ENCODE results near the gene RANBP1. TPM values are rescaled to one million over a fixed set of nuclear protein-coding genes. Genes with fewer than 3 reads are reported as not detected.

Gene RANBP1
- total RNA-seq, 1 experiment from 2014 or later: 509 TPM

- Histone ChIP-seq H3K4me3 (ENCODE audit: low read depth, low read length, poor library complexity, severe bottlenecking) (no peak overlapping the region), H3K27me3 (replicated peaks; ENCODE audit: insufficient read depth, low read depth, low read length, poor library complexity) (no peaks in the 10 kb centered on the region), H3K9me3 (ENCODE audit: low read depth, low read length, poor library complexity, severe bottlenecking) (no peaks in the 10 kb centered on the region), H3K27ac (ENCODE audit: low read depth, low read length, poor library complexity, severe bottlenecking) (peak overlapping the region; percentile 28), H3K36me3 (ENCODE audit: insufficient read depth, low read length, poor library complexity, severe bottlenecking) (peaks cover 55% of the 10 kb centered on the region), H3K4me1 (ENCODE audit: insufficient read depth, low read length, poor library complexity, severe bottlenecking) (no peaks in the 10 kb centered on the region)
- no TSS peak for BruUV-seq (replicated peaks)
- ChIA-PET CTCF (no interaction called here), POLR2A (ENCODE audit: low non-redundant PET) (no interaction called here)
- intact Hi-C loops (cut with micrococcal nuclease; ENCODE audit: unreplicated experiment): loop anchor here (10.0 kb wide), 1 partner anchor 110 kb away; no protein-coding TSS in a partner anchor
- TF ChIP-seq EZH2 (IDR thresholded peaks at IDR 0.05; ENCODE audit: borderline replicate concordance, low read depth, low read length, poor library complexity, severe bottlenecking) (no peak), CTCF (conservative IDR thresholded peaks at IDR 0.05; ENCODE audit: low read depth, low read length) (peak; percentile 62)
- peak; percentile 34 for DNase-seq (ENCODE audit: low spot score)
Observed at GRCh38 chr22:20084547-20085413, 31.1 kb upstream of the RANBP1 start.

GRCh38 chr22:20085651-20086050, 30.3 kb upstream of the RANBP1 start:
- CTCF ChIA-PET: interaction anchor here (0.6 kb wide), 1 partner anchor 127 kb away, joined by 5 read pairs; no protein-coding TSS in a partner anchor
- H3K36me3 ChIP-seq (ENCODE audit: insufficient read depth, low read length, poor library complexity, severe bottlenecking): peaks cover 63% of the 10 kb centered on the region
- H3K4me3 ChIP-seq (ENCODE audit: low read depth, low read length, poor library complexity, severe bottlenecking): no peak overlapping the region
- H3K27me3 ChIP-seq (replicated peaks; ENCODE audit: insufficient read depth, low read depth, low read length, poor library complexity): no peaks in the 10 kb centered on the region
- POLR2A ChIA-PET (ENCODE audit: low non-redundant PET): no interaction called here
- no peak for DNase-seq (ENCODE audit: low spot score)
- TF ChIP-seq EZH2 (IDR thresholded peaks at IDR 0.05; ENCODE audit: borderline replicate concordance, low read depth, low read length, poor library complexity, severe bottlenecking): no peak
- TF ChIP-seq CTCF (conservative IDR thresholded peaks at IDR 0.05; ENCODE audit: low read depth, low read length): no peak
- H3K9me3 ChIP-seq (ENCODE audit: low read depth, low read length, poor library complexity, severe bottlenecking): no peaks in the 10 kb centered on the region
- no peaks in the 10 kb centered on the region for H3K4me1 ChIP-seq (ENCODE audit: insufficient read depth, low read length, poor library complexity, severe bottlenecking)
- H3K27ac ChIP-seq (ENCODE audit: low read depth, low read length, poor library complexity, severe bottlenecking): no peak overlapping the region
- intact Hi-C loops (cut with micrococcal nuclease; ENCODE audit: unreplicated experiment): loop anchor here (10.0 kb wide), 1 partner anchor 111 kb away; no protein-coding TSS in a partner anchor
- BruUV-seq (replicated peaks): no TSS peak

DNA sequence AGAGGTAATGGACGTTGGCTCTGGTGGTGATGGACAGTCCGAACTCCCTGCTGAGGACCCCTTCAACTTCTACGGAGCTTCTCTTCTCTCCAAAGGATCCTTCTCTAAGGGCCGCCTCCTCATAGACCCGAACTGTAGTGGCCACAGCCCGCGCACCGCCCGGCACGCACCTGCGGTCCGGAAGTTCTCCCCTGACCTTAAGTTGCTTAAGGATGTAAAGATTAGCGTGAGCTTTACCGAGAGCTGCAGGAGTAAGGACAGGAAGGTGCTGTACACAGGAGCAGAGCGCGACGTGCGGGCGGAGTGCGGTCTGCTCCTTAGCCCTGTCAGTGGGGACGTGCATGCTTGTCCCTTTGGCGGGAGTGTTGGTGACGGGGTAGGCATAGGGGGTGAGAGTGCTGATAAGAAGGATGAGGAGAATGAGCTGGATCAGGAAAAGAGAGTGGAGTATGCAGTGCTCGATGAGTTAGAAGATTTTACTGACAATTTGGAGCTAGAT, 29.8 kb upstream of the RANBP1 start:
- ChIA-PET CTCF (interaction anchor here (0.6 kb wide), 1 partner anchor 128 kb away, joined by 5 read pairs; no protein-coding TSS in a partner anchor), POLR2A (ENCODE audit: low non-redundant PET) (no interaction called here)
- no TSS peak for BruUV-seq (replicated peaks)
- H3K27me3 ChIP-seq (replicated peaks; ENCODE audit: insufficient read depth, low read depth, low read length, poor library complexity): no peaks in the 10 kb centered on the region
- H3K27ac ChIP-seq (ENCODE audit: low read depth, low read length, poor library complexity, severe bottlenecking): no peak overlapping the region
- DNase-seq (ENCODE audit: low spot score): no peak
- H3K9me3 ChIP-seq (ENCODE audit: low read depth, low read length, poor library complexity, severe bottlenecking): no peaks in the 10 kb centered on the region
- H3K4me1 ChIP-seq (ENCODE audit: insufficient read depth, low read length, poor library complexity, severe bottlenecking): no peaks in the 10 kb centered on the region
- H3K4me3 ChIP-seq (ENCODE audit: low read depth, low read length, poor library complexity, severe bottlenecking): no peak overlapping the region
- TF ChIP-seq CTCF (conservative IDR thresholded peaks at IDR 0.05; ENCODE audit: low read depth, low read length) (no peak), EZH2 (IDR thresholded peaks at IDR 0.05; ENCODE audit: borderline replicate concordance, low read depth, low read length, poor library complexity, severe bottlenecking) (no peak)
- intact Hi-C loops (cut with micrococcal nuclease; ENCODE audit: unreplicated experiment): loop anchor here (10.0 kb wide), 1 partner anchor 111 kb away; no protein-coding TSS in a partner anchor
- peaks cover 68% of the 10 kb centered on the region for H3K36me3 ChIP-seq (ENCODE audit: insufficient read depth, low read length, poor library complexity, severe bottlenecking)

Data from A673 (cell line).